Subcutaneous abdominal adipose tissue (tissue), 5 donors: Measurements from ENCODE around the gene LITAF.

Source experiments
- H3K27ac ChIP-seq: one replicate; pipeline ENCODE4 v1.7.0; 2013; ENCODE audit warnings: low read depth, mild to moderate bottlenecking, inconsistent platforms, low read length, moderate library complexity
- H3K27me3 ChIP-seq, 5 donors: one replicate each; pipeline ENCODE4 v1.7.0; 2013; ENCODE audit warnings: low read length in 5 of 5, inconsistent platforms in 1 of 5; ENCODE audit not compliant: control insufficient read depth in 5 of 5, insufficient read depth in 4 of 5
- H3K36me3 ChIP-seq, 5 donors: one replicate each; pipeline ENCODE4 v1.7.0; 2013; ENCODE audit warnings: low read length in 5 of 5; ENCODE audit not compliant: control insufficient read depth in 5 of 5, insufficient read depth in 5 of 5
- H3K4me1 ChIP-seq, 5 donors: one replicate each; pipeline ENCODE4 v1.7.0; 2013; ENCODE audit warnings: low read length in 5 of 5, mild to moderate bottlenecking in 3 of 5, moderate library complexity in 1 of 5; ENCODE audit not compliant: control insufficient read depth in 5 of 5, insufficient read depth in 5 of 5
- H3K4me3 ChIP-seq, 5 donors: one replicate each; pipeline ENCODE4 v1.7.0; 2013; ENCODE audit warnings: low read length in 5 of 5, low read depth in 1 of 5
- H3K9ac ChIP-seq, 5 donors: one replicate each; pipeline ENCODE4 v1.7.0; 2013; ENCODE audit warnings: low read length in 5 of 5, mild to moderate bottlenecking in 4 of 5, moderate library complexity in 3 of 5
- H3K9me3 ChIP-seq, 5 donors: one replicate each; pipeline ENCODE4 v1.7.0; 2013; ENCODE audit warnings: low read length in 5 of 5; ENCODE audit not compliant: control insufficient read depth in 5 of 5
- donor health status: healthy.
- donor health status: healthy.
- donor health status: healthy.
- donor health status: healthy.
- donor health status: healthy.

LITAF gene

DNA sequence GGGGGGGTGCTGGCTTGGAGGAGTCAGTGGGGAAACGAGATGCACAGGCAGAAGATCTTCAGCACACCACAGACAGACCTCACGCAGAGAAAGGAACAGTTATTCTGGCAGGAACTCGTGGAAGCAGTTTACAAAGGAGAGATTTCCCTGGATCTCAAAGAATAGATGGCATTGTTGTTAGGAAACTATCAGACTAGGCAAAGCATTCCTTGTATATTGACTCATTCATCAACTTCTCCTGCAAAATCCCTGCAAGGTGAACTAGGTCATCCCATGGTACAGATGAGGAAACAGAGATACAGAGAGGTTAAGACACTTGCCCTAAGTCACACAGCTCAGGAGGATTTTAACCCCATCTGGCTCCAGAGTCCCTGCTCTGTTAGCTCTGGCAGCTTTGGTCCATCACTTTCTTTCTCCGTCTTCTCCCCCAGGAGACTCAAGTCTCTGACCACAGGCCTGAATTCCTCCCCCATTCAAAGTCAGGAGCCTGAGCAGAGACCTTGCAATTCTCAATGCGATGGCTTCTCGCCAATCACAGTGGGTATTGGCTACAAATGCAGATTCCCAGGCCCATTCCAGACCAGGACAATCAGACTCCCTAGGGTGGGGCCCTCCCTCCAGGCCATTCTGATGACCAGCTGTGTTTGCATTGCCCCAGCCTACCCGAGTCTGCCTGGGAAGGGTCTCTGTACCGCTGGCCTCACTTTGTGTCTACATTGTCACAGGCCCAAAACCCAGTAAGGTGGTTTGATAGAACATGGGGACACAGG is 56.4 kb downstream of the LITAF start:
- Histone ChIP-seq H3K27ac (no peak overlapping the region), H3K36me3 (no peaks in the 10 kb centered on the region), H3K4me1 (peaks cover 3 to 34% (median 21%) of the 10 kb centered on the region in 5 donors), H3K4me3 (no peak overlapping the region), H3K27me3 (peaks cover 0 to 3% (median 0%) of the 10 kb centered on the region in 5 donors), H3K9ac (no peak overlapping the region), H3K9me3 (no peaks in the 10 kb centered on the region)

DNA sequence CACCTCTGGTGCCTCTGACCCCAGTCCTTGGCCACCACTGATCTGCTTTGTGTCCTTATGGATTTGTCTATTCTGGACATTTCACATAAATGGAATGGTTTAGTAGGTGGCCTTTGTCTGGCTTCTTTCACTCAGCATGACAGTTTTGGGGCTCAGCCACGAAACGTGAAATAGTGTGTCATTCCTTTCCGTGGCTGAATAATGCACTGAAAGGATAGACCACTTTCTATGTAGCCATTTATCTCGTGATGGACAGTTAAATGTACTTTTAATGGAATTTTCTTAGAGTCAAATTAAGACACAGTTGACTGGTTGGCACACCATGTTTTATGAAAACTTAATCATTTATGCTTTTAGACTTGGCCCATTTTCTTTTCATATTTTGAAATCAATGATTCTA is 57.4 kb downstream of the LITAF start:
- Histone ChIP-seq H3K4me3 (no peak overlapping the region), H3K27ac (no peak overlapping the region), H3K4me1 (peaks cover 0 to 26% (median 14%) of the 10 kb centered on the region in 5 donors), H3K9ac (no peak overlapping the region), H3K9me3 (no peaks in the 10 kb centered on the region), H3K27me3 (peaks cover 0 to 3% (median 0%) of the 10 kb centered on the region in 5 donors), H3K36me3 (no peaks in the 10 kb centered on the region)

DNA sequence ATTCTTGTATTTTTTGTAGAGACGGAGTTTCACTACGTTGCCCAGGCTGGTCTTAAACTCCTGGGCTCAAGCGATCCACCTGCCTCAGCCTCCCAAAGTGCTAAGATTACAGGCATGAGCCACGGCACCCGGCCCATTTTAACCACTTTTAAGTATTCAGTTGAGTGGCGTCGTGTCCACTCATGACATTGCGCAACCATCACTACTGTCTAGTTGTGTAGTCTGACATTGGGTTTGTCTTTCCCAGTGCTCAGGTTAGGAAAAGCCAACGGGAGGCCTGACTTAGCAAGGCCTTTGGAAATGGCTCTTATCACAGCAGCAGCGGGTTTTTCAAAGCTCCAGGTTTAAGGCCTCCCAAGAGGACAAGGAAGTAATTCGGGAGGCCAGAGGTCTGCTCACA is 58.7 kb downstream of the LITAF start:
- H3K9ac ChIP-seq = no peak overlapping the region
- H3K4me1 ChIP-seq = peaks cover 0 to 14% (median 2%) of the 10 kb centered on the region in 5 donors
- H3K36me3 ChIP-seq = no peaks in the 10 kb centered on the region
- H3K9me3 ChIP-seq = no peaks in the 10 kb centered on the region
- H3K4me3 ChIP-seq = no peak overlapping the region
- H3K27me3 ChIP-seq = peaks cover 0 to 3% (median 0%) of the 10 kb centered on the region in 5 donors
- no peak overlapping the region for H3K27ac ChIP-seq

DNA sequence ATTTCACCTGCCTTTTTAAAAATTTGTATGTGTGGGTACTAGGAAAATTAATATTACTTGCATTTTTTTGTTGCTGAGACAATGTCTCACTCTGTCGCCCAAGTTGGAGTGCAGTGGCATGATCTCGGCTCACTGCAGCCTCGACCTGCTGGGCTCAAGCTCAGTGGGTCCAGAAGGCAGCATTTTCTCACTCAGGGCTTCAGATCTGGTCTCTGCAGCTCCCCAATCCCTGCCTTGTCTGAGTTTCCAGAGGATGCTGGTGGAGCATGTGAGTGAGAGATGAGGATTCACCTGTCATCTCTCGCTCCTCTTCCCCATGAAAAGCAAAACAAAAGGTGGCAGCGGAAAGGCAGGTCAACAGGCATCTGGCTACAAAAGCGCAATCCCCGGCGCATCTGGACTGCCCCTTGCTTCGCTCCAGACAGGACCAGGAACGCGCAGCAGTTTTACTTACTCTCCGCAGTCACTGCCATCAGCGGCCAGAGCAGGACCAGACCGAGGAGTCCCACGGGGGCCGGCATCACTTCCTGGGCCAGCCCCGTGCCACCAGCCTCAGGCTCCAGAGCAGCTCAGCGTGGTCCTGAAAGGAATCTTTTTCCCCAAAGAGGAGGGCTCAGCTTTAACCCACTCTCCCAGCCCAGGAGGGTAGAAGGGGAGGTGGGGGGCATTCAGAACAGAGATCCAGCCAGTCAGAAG is 59.9 kb downstream of the LITAF start:
- no peak overlapping the region for H3K4me3 ChIP-seq
- no peaks in the 10 kb centered on the region for H3K36me3 ChIP-seq
- H3K9me3 ChIP-seq = peaks cover 0 to 2% (median under 1%) of the 10 kb centered on the region in 5 donors
- no peak overlapping the region for H3K27ac ChIP-seq
- H3K9ac ChIP-seq = peak overlapping the region in 1 of 5 donors; percentile 25
- H3K4me1 ChIP-seq = peaks cover 0 to 13% (median 0%) of the 10 kb centered on the region in 5 donors
- H3K27me3 ChIP-seq = peaks cover 0 to 3% (median 0%) of the 10 kb centered on the region in 5 donors

DNA sequence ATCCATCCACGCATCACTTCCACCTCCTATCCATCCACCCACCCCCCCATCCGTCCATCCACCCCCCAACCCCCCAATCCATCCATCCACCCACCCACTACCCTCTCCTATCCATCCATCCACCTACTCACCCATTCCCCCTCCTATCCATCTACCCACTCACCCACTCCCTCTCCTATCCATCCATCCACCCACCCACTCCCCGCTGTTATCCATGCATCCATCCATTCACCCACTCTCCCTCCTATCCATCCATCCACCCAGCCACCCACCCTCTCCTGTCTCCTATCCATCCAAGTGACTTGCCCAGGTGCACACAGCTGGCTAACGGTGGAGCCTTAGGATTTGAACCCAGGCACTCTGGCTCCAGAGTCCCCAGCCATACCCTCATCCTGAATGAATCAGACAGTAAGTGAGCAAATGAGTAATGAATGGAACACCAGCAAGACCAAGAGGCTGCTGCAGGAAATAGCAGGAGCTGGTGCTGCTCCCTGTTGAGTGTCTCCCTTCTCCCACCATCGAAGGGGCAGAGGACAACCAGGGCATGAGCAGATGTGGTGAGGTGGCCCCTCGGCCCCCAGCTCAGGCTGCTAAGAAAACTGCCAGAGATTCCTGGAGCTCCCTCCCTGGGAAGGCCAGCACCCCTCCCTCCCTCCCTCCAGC is 62.5 kb downstream of the LITAF start:
- Histone ChIP-seq H3K4me3 (no peak overlapping the region), H3K4me1 (peaks cover 0 to 6% (median 0%) of the 10 kb centered on the region in 5 donors), H3K27ac (no peak overlapping the region), H3K9me3 (peaks cover 0 to 13% (median 8%) of the 10 kb centered on the region in 5 donors), H3K9ac (no peak overlapping the region), H3K36me3 (no peaks in the 10 kb centered on the region), H3K27me3 (peaks cover 0 to 3% (median 0%) of the 10 kb centered on the region in 5 donors)

DNA sequence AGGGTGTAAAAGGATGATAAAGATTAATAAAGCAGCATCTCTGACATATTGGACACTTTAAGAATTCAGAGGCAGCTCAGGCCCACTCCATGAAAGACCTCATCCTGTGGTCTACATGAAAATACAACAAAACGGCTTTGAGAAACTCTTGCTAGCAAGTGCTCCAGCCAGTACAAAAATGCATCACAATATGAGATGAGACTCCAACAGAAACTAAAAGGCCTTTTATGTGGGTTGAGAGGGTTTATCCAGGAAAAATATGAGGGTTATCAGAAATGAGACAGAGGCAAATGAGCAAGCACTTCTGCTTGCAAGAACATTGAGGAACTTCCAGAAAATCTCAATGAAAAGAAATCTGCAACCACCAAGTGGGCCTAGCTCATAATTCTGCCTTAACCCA is 65.7 kb downstream of the LITAF start:
- Histone ChIP-seq H3K9ac (no peak overlapping the region), H3K4me1 (no peaks in the 10 kb centered on the region), H3K27ac (no peak overlapping the region), H3K4me3 (peak overlapping the region in 1 of 5 donors; percentile 6), H3K27me3 (no peaks in the 10 kb centered on the region), H3K9me3 (peaks cover 0 to 13% (median 8%) of the 10 kb centered on the region in 5 donors), H3K36me3 (no peaks in the 10 kb centered on the region)

DNA sequence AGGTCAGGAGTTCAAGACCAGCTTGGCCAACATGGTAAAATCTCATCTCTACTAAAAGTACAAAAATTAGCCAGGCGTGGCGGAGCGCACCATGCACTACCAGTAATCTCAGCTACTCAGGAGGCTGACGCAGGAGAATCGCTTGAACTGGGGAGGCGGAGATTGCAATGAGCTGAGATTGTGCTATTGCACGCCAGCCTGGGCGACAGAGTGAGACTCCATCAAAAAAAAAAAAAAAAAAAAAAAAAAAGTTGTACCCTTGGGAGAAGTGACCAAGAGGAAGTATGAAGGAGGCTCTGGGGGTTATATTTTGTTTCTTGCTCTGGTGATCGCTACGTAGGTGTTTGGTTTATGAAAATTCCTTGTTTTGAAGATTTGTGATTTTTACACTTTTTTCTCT is 66.3 kb downstream of the LITAF start:
- H3K27ac ChIP-seq = no peak overlapping the region
- no peaks in the 10 kb centered on the region for H3K27me3 ChIP-seq
- no peaks in the 10 kb centered on the region for H3K36me3 ChIP-seq
- peaks cover 0 to 13% (median 8%) of the 10 kb centered on the region in 5 donors for H3K9me3 ChIP-seq
- no peak overlapping the region for H3K4me3 ChIP-seq
- H3K9ac ChIP-seq = no peak overlapping the region
- no peaks in the 10 kb centered on the region for H3K4me1 ChIP-seq

DNA sequence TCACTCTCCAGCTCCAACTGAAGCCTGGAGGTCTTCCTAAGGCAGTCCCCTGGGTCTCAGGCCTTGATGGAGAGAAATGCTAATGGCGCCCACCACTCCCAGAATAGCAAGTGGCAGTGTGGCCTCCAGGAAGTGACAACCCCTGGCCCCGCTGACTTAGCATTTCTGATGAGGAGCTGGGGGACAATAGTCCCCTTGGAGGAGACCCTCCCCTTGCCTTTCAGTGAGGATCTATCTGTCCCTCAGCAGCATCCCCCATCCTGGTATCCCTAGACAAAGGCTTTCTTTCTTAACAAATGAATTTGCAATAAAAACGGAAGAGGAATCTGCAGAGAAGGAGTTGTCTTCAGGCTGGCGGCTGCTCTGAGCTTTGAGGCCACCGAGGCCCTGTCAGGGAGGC is 68.8 kb downstream of the LITAF start:
- H3K4me3 ChIP-seq = no peak overlapping the region
- no peaks in the 10 kb centered on the region for H3K36me3 ChIP-seq
- H3K27me3 ChIP-seq = no peaks in the 10 kb centered on the region
- no peak overlapping the region for H3K9ac ChIP-seq
- no peak overlapping the region for H3K27ac ChIP-seq
- peaks cover 0 to 13% (median 8%) of the 10 kb centered on the region in 5 donors for H3K9me3 ChIP-seq
- no peaks in the 10 kb centered on the region for H3K4me1 ChIP-seq

DNA sequence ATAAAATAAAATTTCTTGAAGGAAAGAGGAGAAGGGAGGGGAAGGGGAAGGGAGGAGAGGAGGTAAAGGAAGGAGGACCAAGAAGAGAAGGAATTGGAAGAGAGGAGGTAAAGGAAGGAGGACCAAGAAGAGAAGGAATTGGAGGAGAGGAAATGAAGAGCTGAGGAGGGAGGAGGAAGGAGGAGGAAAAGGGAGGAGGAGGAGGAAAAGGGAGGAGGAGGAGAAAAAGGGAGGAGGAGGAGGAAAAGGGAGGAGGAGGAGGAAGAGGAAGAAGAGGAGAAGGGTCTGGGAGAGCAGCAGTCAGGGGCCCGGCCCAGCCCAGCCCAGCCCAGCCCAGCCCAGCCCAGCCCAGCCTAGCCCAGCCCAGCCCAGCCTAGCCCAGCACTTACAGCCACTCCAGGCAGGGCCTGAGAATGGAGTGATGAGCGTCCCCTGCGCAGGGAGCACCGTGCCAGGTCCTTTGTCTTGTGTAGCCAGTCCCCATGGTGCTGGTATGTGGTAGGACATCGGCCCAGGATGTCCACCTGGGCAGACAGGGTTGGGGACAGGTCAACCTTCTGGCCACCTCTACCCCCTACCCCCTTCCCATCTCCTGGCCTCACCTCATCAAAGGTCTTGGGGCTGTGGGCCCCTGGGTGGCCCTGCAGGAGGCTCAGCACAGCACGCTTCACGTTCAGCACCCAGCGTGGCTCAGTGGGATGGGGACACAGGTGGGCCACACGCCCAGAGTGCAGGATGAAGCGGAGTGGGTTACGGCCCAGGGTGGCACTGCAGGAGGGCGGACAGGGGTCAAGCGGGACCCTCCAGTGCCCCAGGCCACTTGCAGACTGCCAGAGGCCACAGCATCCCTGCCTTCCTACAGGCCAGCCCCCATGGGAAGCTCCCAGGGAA is 70.9 kb downstream of the LITAF start:
- no peaks in the 10 kb centered on the region for H3K27me3 ChIP-seq
- H3K36me3 ChIP-seq = no peaks in the 10 kb centered on the region
- H3K4me1 ChIP-seq = no peaks in the 10 kb centered on the region
- no peak overlapping the region for H3K9ac ChIP-seq
- H3K27ac ChIP-seq = no peak overlapping the region
- peaks cover 0 to 1% (median 0%) of the 10 kb centered on the region in 5 donors for H3K9me3 ChIP-seq
- H3K4me3 ChIP-seq = no peak overlapping the region
